CD4-positive, alpha-beta T cell (primary cell): ENCODE data around the gene DIS3L2. TPM values are rescaled to one million over a fixed set of nuclear protein-coding genes. Genes with fewer than 3 reads are reported as not detected.

Source experiments
- ATAC-seq: fragments of 200-7000 bp; cut with Tn5 transposase; one replicate; pipeline ENCODE4 v1.10.0; 2022; ENCODE audit warnings: mild to moderate bottlenecking; ENCODE audit not compliant: poor library complexity
- CTCF ChIA-PET: fragments of 350-600 bp; sonication (Branson Sonifier 250); formaldehyde crosslinking; loops from one replicate; lab custom pipeline; 2021; ENCODE audit warnings: antibody characterized with exemption, inconsistent platforms; lab: Charles Lee
- POLR2A ChIA-PET: fragments of 350-600 bp; sonication (Branson Sonifier 250); formaldehyde crosslinking; loops from one replicate; lab custom pipeline; 2021; ENCODE audit warnings: antibody characterized with exemption, inconsistent platforms; lab: Charles Lee
- DNase-seq, 14 experiments: peaks; one replicate each; pipeline ENCODE4 v3.0.0-alpha.2; 2013 to 2020; ENCODE audit warnings: mixed read lengths in 2 of 14
- H3K27ac ChIP-seq, 2 donors: one replicate each; pipeline versions ENCODE4 v1.5.1 to v1.7.0; 2013; ENCODE audit warnings: low read length in 2 of 2, low read depth in 1 of 2, mild to moderate bottlenecking in 1 of 2
- H3K27me3 ChIP-seq, 2 experiments: 1 replicate in 1 of 2; 2 replicates in 1 of 2; pipeline versions ENCODE4 v1.6.1 to v1.7.0; 2013; ENCODE audit warnings: low read length in 2 of 2, control low read depth in 1 of 2, mild to moderate bottlenecking in 1 of 2, moderate library complexity in 1 of 2; ENCODE audit not compliant: insufficient read depth in 2 of 2, control insufficient read depth in 1 of 2
- H3K36me3 ChIP-seq: one replicate; pipeline ENCODE4 v1.6.1; 2013; ENCODE audit warnings: low read length, control low read depth; ENCODE audit not compliant: insufficient read depth
- H3K4me1 ChIP-seq: one replicate; pipeline ENCODE4 v1.6.1; 2013; ENCODE audit warnings: low read length, control low read depth; ENCODE audit not compliant: insufficient read depth
- H3K4me3 ChIP-seq: one replicate; pipeline ENCODE4 v1.5.1; 2013; ENCODE audit warnings: mild to moderate bottlenecking, low read length, moderate library complexity
- H3K9me3 ChIP-seq, 2 experiments: 1 replicate in 1 of 2; 2 replicates in 1 of 2; pipeline versions ENCODE4 v1.6.1 to v1.7.0; 2013; ENCODE audit warnings: low read length in 2 of 2, mild to moderate bottlenecking in 2 of 2, control low read depth in 1 of 2, moderate library complexity in 1 of 2; ENCODE audit not compliant: control insufficient read depth in 1 of 2, insufficient read depth in 1 of 2
- H3K27ac Mint-ChIP-seq: one replicate; pipeline ENCODE4 v1.8.0; 2020; ENCODE audit warnings: mixed read lengths
- H3K27me3 Mint-ChIP-seq: one replicate; pipeline ENCODE4 v1.8.0; 2021; ENCODE audit warnings: mixed read lengths
- H3K36me3 Mint-ChIP-seq: one replicate; pipeline ENCODE4 v1.8.0; 2021; ENCODE audit warnings: low read depth, mixed read lengths
- H3K4me1 Mint-ChIP-seq: one replicate; pipeline ENCODE4 v1.8.0; 2021; ENCODE audit warnings: low read depth, mixed read lengths
- H3K4me3 Mint-ChIP-seq: one replicate; pipeline ENCODE4 v1.8.0; 2020; ENCODE audit warnings: mild to moderate bottlenecking, mixed read lengths
- H3K9me3 Mint-ChIP-seq: one replicate; pipeline ENCODE4 v1.8.0; 2020; ENCODE audit warnings: mixed read lengths
- CTCF ChIP-seq: fragments of 200-600 bp; IDR thresholded peaks from one replicate; pipeline ENCODE4 v1.8.0; 2022; ENCODE audit warnings: antibody characterized with exemption, mild to moderate bottlenecking
- intact Hi-C, 2 experiments: fragments of 100-400 bp; cut with DNase I in 1 of 2; cut with micrococcal nuclease in 1 of 2; formaldehyde crosslinking; loops; one replicate each; pipeline versions ENCODE4 v1.15.1 to v1.9.0; 2023 to 2025; cut with DNase I, micrococcal nuclease
- total RNA-seq, 174 experiments: library from RNA in 2 of 174; stranded (reverse) in 2 of 174; gene quantifications; one replicate each; pipeline ENCODE4 v1.2.3 and lab custom pipeline; 2021 to 2026

DIS3L2 gene
- total RNA-seq, 2 experiments from 2014 or later: 59.8 to 62.9 TPM

DNA sequence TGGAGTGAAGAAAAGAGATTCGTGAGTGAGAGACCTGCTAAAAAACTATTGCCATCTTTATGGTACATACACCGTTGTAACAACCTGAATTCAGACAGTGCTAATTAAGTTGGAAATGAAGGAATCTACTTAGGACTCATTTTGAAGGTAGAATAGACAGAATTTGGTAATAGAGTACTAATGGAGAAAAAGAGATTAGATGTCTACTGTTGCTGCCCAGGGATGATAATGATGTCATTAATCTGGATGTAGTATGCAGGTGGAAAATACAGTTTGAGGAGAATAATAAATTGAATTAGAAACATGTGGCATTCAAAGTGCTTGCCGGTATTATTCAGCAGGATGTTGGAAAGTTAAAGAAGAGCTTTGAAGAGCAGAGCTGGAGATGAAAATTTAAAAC is 44.7 kb downstream of the DIS3L2 start:
- H3K36me3 ChIP-seq: no peaks in the 10 kb centered on the region
- Mint-ChIP-seq H3K36me3 (peaks cover 31% of the 10 kb centered on the region), H3K4me3 (no peak overlapping the region), H3K4me1 (peaks cover 51% of the 10 kb centered on the region), H3K9me3 (no peaks in the 10 kb centered on the region), H3K27me3 (no peaks in the 10 kb centered on the region), H3K27ac (no peak overlapping the region)
- H3K9me3 ChIP-seq: no peaks in the 10 kb centered on the region
- ChIA-PET CTCF (no interaction called here), POLR2A (no interaction called here)
- no peaks in the 10 kb centered on the region for H3K4me1 ChIP-seq
- H3K27ac ChIP-seq: no peak overlapping the region
- DNase-seq (no peak), ATAC-seq (no peak)
- no peak overlapping the region for H3K4me3 ChIP-seq
- H3K27me3 ChIP-seq: no peaks in the 10 kb centered on the region
- no peak for TF ChIP-seq CTCF
- intact Hi-C loops: no loop called here

DNA sequence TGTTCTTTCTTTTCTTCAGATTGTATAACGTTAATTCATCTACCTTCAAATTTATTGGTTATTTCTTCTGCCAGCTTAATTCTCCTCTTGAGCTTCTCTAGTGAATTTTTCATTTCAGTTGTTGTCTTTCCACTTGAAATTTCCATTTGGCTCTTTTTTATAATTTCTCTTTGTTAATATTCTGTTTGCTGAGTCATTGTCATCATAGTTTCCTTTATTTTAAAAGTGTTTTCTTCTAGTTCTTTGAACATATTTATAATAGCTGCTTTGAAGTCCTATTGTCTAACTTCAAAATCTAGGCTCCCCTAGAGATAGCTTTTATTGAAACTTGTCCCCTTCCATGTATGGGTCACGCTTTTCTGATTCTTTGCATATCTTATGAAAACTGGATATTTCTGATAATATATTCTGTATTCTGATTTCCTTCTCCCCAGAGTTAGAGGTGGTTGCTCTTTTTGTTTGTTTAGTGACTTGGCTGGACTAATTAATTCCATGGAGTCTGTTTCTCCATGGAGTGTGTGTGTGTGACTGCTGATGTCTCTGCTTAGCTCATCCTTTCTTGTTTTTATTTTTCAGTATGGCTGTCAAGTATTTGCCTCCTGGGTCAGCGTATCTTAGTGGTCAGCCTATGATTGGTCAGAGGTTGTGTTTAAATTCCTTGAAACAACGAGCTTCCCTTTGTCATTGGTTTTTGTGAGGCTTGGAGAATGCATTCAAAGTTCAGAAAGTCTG is 47.6 kb downstream of the DIS3L2 start:
- no peak overlapping the region for H3K27ac Mint-ChIP-seq

DNA sequence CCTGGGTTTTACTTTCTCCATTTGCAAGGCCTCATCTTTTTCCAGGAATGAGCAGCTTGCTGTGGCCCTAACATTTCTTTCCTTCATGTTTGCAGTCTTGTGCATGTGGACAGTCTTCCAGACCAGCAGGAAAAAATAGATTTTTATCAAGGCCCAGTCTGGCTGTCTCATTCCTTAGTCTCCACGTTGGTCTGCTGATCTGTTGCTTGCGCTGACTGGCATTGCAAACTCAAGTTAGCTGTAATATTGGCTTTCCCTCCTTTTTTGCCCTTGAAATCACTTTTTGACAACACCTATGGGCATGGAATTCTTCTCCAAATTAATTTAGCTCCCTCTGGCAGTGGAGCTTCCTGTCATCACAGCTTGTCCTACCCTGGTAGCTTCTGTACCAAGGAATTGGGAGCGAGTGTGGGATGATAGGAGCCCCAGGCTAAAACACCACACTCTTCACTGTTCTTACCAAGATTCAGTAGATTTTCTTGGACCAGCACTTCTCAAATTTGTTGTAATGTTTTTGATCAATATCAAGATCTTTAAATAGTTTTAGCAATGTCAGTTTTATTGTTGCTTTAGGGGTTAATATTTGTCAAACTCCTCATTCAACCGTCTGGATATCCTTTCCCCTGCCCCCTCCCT is 48.2 kb downstream of the DIS3L2 start:
- Mint-ChIP-seq H3K9me3 (no peaks in the 10 kb centered on the region), H3K4me3 (no peak overlapping the region), H3K36me3 (peaks cover 31% of the 10 kb centered on the region), H3K27ac (no peak overlapping the region), H3K27me3 (no peaks in the 10 kb centered on the region), H3K4me1 (peaks cover 34% of the 10 kb centered on the region)
- CTCF ChIA-PET: no interaction called here
- H3K27ac ChIP-seq: no peak overlapping the region
- no peaks in the 10 kb centered on the region for H3K4me1 ChIP-seq
- H3K9me3 ChIP-seq: no peaks in the 10 kb centered on the region
- intact Hi-C loops: no loop called here
- DNase-seq (no peak), ATAC-seq (no peak)
- POLR2A ChIA-PET: no interaction called here
- TF ChIP-seq CTCF: no peak
- no peak overlapping the region for H3K4me3 ChIP-seq
- no peaks in the 10 kb centered on the region for H3K27me3 ChIP-seq
- H3K36me3 ChIP-seq: peaks cover 2% of the 10 kb centered on the region

More for the DNA sequence above, 47.6 kb downstream of the DIS3L2 start:
- CTCF ChIA-PET: interaction anchor here (0.7 kb wide), 1 partner anchor 277 kb away, joined by 3 read pairs; no protein-coding TSS in a partner anchor
- H3K36me3 ChIP-seq: no peaks in the 10 kb centered on the region
- Mint-ChIP-seq H3K4me1 (peaks cover 34% of the 10 kb centered on the region), H3K9me3 (no peaks in the 10 kb centered on the region), H3K27me3 (no peaks in the 10 kb centered on the region), H3K36me3 (peaks cover 31% of the 10 kb centered on the region), H3K4me3 (no peak overlapping the region)
- H3K4me1 ChIP-seq: no peaks in the 10 kb centered on the region
- H3K27ac ChIP-seq: no peak overlapping the region
- ATAC-seq: no peak
- TF ChIP-seq CTCF: no peak
- H3K4me3 ChIP-seq: no peak overlapping the region
- POLR2A ChIA-PET: no interaction called here
- no peak for DNase-seq
- no peaks in the 10 kb centered on the region for H3K9me3 ChIP-seq
- intact Hi-C loops: no loop called here
- no peaks in the 10 kb centered on the region for H3K27me3 ChIP-seq
